GM18870 (cell line): ENCODE results near the gene TSSC4.

Source experiments
- ATAC-seq: cut with Tn5 transposase; IDR thresholded peaks from one replicate; pipeline ENCODE4 v1.9.1; 2021; ENCODE audit warnings: moderate library complexity; ENCODE audit not compliant: unreplicated experiment

Gene TSSC4

DNA sequence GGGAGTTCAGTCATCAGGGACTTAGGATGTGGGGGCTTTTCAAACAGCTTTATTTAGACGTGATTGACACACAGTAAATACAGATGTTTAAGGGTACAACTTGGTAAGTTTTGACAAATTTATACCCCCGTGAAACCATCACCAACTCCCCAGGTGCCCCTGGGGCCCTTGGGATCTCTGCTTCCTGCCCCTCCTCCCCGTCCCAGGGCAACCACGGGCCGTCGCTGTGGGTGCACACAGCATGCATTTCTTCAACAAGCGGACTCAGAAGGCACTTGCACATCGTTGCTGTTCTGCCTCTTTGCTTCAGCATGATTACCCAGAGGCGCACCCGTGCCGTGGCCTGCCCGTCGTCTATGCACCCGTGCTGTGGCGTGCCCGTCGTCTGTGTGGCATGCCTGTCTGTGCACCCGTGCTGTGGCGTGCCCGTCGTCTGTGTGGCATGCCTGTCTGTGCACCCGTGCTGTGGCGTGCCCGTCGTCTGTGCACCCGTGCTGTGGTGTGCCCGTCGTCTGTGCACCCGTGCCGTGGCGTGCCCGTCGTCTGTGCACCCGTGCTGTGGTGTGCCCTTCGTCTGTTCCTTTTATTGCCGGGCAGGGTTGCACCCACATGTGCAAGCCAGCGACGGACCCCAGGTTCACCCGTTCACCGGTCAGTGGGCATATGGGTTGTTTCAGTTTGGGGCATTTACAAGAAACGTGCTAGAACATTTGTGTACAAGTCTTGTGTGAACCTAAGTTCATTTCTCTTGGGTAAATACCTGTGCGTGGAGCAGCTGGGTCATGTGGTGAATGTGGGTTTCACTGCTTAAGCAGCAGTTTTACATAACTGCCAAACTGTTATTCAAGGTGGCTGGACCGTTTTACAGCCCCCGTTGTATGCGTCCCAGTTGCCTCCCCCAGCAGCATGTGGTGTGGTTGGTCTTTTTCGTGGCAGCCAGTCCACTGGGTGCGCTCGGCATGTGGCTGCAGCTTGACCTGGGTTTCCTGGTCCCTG, 15.1 kb upstream of the TSSC4 start:
- ATAC-seq: no peak

DNA sequence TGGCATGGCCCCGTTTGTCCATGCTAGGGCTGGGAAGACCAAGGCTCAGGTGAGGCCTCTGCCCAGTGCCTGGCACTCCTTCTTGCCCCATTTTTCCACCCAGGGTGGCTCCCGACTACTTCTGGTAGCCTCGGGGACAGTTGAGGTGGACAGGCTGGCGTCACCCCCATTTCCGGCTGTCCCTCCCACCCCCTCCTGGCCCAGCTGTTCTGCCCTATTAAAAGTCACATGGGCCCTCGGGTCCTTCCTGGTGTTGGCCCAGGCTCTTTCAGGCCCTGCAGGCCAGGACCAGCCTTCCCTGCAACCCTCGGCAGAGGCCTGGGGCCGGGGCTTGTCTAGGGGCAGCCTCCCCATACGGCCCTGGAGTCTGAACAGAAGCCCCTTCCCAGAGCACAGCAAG, 14.0 kb upstream of the TSSC4 start:
- no peak for ATAC-seq

DNA sequence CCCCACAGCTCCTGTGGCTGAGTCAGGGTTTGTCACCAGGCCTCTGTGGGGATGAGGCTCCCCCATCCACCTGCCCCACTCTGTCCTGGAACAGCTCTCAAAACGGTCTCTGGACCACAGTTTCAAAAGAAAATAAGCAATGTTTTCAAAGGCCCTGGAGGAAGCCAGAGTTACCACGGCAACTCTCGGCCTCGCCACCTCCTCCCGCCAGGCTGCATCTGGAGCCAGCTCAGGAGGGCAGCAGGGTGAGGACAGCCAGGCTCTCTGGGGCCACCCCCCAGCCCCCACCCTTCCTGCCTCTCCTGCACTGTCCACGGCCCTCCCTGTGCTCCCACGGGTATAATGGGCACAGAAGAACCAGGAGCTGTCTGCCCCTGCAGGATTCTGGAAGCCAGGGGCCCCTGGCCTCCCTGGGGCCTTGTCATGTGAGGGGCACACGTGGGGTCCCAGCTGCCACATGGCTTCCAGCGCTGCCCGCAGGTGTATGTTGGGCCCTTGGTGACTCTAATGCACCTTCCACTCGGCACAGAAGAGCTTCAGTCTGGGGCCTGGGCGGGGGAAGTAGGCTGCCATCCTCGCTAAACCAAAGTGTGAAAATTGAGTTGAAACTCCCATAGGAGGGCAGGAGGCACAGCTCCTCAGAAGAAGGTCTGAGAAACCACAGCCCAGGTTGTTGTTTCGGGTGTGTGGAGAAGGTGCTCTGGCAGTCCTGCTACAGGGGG, 13.1 kb upstream of the TSSC4 start:
- ATAC-seq: no peak

DNA sequence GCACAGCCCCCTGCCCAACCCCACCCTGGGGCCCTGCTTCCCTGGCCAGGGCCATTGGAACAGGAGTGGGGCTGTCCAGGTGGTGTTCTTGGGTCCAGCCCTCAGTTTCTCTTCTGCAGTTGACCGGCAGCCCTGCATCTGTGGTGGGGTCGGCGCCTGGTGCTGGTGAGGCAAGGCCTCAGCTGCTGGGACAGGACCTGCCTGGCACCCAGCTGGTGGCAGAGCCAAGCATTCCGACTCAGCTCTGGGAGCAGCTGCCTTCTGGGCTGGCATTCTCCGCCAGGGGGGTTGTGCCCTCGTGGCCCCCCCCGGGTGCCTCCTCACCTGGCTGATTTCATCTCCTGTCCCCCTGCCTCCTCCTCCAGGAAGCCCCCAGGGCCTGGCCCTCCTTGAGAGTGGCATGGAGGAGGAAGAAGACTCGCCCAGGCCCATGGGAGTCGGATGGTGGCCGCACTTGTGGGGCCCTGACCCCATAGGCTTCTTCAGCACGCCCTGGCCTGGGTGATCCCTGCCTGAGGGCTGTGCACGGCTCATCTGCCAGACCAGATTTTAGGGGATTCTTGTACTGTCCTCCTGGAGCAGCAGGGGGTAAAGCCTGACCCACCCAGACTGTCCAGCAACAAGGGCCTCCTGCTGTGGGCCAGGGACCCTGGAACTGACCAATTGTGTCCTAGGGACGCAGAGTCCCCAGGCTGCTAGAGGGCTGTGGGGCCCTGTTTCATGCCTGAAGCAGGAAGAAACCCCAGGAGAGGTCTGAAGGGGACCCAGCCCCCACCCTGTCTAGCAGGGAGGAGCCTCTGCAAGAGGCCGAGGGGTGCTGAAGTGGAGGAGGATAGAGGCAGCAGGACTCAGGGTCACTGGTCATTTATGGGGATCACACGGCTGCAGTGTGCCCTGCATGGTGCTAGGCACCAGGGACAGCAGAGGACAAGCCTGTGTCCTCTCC, 11.8 kb upstream of the TSSC4 start:
- ATAC-seq: no peak

DNA sequence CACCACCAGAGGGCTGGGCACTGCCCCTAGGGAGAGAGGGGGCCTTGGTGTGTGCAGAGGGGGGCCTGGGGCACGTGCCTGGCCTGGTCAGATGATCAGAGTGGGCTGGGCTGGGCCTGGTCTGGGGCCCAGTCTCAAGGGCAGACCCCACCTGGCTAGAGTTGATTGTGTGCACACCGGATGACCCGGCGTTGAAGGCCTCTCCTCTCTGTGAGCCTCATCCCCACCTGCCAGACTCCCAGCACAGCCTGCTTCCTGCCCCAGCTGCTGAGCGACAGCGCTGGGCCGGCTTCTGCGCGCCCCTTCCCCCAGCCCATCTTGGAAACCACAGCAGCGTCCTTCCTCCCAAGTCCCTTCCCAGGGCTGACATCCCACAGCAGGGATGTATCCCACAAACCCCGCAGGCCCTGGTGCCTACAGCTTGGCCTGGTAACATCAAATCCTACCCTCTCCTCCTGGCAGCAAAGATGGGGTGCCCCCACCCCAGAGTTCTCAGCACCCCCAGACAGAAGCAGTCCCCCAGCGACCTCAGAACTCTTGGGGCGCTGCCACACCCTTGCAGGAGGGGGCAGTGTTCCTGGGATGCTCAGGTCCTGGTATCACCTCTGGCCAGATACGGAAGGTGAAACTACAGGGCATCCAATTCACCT, 11.0 kb upstream of the TSSC4 start:
- no peak for ATAC-seq

DNA sequence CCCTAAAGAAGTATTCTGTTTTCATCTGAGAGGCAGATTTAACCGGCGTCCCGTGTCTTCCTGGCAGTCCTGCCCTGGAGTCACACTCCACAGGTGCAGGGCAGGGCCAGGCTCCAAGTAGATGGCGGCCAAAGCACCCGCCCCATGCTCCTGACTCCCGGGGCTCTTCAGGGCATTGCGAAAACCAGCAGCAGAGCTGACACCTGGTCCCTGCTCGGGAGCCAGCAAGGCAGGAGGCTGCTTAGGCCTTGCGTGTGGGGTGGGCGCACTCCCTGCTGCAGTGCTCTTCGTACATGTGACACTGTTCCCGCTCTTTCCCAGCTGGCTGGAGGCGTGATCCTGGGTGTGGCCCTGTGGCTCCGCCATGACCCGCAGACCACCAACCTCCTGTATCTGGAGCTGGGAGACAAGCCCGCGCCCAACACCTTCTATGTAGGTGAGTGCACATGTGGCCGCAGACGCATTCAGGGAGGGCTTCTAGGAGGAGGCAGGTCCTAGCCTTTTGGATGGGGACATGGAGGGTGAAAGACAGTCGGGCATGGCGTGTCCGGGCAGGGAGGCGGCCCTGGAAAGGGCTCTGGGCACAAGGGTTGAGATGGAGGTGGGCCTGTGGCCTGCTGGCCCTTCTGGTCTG, 10.3 kb upstream of the TSSC4 start:
- no peak for ATAC-seq

DNA sequence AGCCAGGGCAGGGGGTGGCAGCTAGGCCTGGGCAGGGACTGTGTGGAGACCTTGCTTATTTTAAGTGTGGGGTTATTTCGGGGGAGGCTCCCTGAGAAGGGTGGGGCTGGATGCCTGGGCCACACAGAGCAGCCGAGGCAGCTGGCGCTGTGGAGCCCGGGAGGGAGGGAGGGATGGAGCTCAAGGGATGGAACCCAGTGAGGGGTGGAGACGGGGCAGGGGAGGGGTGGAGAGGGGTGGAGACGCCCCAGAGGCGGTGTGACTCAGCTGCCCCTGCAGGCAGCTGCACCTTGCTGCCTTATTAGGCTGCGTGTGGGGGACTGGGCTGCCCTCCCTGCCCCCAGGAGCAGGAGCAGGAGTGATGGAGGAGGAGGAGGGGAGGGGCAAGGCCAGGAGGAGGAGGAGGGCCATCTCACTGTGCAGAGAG, 9.8 kb upstream of the TSSC4 start:
- ATAC-seq: no peak

DNA sequence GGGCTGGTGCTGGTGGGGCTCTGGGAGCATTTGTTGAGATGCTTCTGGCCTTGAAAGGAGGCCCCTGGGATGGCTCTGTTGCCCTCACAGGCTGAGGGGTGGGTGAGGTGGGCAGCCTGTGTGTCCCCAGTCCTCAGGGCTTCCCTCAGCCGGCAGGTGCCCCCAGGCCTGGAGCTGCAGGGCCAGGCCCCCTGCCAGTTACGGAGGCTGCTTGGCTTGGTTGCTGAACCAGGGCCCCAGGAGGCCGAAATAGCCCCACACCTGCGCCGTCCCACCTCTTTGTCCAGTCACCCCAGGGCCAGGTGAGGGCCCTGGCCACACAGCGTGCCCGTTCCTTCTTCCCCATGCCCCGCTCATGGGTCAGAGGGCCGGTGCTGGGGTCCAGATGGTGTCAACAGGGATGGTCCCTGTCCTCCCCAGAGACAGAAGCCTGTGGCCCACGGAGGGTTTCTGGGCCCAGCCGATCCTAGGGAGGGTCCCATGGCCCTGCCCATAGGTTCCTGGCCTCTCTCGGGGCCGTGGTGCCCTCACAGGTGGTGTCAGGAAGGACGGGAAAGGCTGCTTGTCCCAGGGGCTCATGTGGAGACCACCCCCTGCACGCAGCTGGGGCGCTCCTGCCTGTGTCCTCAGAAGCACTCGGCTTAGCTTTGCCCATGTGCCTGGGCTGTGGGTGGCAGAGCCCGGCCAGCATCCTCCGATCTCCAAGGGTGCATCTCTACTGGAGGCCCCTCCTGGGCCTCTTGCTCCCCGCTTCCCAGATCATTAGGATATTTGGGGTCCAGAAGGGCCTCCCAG, 9.2 kb upstream of the TSSC4 start:
- ATAC-seq: no peak

DNA sequence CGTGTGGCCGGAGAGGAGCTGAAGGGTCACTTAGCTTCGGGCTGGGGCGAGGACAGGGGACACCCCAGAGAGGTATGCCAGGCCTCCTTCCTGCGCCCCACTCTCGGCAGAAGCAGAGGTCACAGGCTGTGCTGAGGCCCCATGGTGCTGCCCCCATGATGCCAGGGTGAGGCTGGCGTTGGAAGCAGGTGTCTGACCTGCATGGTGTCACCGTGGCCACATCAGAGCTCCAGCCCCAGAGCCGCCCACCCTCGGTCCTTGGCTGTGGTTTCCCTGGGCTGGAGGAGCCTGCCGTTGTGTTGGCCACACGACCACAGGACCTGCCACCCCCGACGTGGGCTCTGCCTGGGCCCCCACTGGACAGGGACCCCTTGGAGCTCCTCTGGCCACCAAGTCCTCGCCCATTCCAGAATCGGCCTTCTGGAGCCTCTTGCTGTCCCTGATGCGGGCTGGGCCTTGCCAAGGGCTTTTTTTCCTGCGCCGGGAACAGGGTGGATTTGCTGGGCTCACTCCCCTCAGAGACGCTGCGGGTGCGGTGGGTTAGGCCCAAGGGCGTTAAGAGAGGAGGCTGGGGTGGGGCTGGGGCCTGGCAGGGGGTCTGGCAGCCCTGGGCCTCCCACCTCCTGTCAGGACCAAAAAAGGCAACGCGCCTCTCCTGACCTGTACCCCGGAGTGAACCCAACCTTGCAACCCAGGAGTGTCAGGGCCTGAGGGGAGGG, 8.2 kb upstream of the TSSC4 start:
- ATAC-seq: no peak

DNA sequence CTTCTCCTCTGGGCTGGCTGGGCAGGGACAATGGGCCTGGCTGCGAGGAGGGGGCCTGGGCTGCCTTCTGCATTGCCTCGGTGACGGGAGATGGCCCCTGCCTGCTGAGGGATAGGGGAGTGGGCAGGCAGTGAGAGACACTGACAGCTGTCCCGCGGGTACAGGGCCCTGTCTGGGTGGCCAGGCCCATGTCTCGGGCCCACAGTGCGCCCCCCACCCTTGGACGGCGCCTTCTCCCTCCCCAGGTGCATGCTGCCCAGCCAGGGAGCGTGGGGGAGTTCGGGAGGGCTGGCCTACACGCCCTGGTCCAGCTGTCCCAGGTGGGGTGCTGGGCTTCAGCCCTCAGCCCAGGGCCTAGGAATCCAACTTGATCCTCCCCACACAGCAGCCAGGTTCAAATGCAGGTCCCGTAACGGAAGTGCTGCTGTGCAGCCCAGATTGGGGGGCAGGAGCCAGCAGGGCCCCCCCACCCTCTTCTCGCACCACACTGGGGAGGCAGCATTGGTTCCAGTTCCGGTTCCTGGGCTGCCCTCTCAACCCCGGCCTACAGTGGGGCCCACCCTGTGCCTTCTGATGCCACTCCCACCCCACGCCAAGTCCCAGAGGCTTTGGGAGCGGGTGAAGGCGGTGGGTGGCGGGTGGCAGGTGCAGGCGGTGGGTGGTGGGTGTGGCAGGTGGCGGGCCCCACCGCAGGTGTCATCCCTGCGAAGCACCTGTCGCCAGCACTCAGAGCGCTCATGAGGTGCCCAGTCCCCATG, 7.3 kb upstream of the TSSC4 start:
- ATAC-seq: no peak

DNA sequence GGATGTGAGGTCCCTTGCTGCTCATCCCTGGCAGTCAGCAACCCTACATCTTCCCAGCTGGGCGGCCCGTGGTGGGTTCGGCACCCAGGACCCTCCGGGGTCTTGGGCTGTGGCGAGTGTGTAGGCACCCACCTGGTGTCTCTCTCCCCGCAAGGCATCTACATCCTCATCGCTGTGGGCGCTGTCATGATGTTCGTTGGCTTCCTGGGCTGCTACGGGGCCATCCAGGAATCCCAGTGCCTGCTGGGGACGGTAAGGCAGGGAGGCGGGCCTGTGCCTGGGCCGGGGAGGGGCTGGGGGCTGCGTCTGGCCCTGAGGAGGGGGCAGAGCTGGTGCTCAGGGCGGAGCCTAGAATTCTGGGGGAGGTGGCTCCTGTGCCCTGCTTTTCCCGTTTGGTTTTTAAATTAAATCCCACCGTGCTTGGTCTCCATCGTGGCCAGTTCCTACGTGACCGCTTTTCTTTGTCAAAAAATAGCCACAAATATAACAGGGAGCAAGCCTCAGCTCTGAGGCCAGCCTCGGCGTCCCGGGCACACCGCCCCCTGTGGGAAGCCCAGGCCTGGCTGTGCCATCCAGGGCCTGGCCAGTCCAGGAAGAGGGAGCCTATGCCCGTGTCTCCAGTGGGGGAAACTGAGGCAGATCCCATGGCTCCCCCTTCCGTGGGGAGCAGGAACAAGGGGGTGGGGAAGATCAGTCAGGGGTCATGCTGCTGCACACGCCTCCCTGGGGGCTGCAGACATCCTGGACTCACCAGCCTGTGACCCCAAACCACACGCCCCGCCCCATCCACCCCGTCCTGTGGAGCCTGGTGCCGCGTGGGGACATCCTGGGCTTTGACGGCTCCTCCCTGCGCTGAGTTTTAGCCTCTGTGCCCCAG, 6.4 kb upstream of the TSSC4 start:
- ATAC-seq: no peak

DNA sequence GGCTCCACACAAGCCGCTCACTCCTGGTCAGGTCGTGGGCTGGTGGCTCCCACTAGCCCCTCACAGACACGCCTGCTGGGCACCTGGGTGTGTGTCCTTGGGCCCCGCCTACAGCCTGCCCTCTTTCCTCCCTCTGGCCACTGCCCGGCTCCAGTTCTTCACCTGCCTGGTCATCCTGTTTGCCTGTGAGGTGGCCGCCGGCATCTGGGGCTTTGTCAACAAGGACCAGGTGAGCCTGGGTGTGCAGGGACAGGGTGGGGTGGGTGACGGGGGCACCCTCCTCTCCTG, 5.8 kb upstream of the TSSC4 start:
- no peak for ATAC-seq

DNA sequence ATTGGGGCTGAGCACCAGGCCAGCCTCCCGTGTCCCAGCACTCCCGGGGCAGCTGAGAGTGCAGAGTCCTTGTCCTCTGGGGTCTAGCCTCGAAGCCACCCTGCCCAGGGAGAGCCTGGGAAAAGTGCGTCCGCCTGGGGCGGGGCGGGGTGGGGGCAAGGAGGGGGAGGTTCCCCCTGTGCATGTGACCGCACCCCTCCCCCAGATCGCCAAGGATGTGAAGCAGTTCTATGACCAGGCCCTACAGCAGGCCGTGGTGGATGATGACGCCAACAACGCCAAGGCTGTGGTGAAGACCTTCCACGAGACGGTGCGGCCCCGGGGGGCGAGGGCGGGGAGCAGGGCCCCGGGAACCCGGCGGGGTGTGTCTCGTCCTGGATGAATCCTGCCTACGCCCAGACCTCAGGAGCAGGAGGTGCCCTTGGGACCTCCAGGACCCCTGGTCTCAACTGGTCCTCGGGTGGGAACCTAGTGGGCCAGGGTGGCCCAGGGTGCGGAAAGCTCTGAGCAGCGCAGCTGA, 5.3 kb upstream of the TSSC4 start:
- ATAC-seq: no peak

DNA sequence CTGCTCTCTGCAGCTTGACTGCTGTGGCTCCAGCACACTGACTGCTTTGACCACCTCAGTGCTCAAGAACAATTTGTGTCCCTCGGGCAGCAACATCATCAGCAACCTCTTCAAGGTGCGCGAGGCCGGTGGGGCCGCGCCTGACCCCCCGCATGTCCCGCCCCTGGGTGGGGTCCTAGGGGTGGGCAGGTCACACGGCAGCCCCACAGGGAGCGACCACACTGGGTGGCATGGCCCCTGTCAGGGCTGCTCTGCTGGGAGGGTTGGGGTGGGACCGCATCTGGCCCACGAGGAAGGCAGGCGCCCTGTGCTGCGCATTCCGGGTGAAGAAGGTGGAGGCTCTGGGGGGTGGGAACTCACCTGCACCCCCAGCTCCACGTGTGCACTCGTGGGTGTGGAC, 4.7 kb upstream of the TSSC4 start:
- ATAC-seq: no peak

DNA sequence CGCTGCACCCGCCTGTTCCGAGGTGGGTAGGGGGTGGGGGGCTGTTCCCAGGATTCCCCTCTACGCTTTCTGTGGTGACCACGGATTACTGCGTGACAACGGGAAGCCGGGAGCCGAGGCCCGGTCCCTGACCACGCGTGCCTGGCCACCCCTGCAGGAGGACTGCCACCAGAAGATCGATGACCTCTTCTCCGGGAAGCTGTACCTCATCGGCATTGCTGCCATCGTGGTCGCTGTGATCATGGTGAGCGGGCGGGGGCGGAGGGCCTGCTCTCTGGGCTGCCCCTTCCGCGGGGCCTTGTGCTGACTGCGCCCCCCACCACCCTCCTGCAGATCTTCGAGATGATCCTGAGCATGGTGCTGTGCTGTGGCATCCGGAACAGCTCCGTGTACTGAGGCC, 4.1 kb upstream of the TSSC4 start:
- ATAC-seq: no peak

DNA sequence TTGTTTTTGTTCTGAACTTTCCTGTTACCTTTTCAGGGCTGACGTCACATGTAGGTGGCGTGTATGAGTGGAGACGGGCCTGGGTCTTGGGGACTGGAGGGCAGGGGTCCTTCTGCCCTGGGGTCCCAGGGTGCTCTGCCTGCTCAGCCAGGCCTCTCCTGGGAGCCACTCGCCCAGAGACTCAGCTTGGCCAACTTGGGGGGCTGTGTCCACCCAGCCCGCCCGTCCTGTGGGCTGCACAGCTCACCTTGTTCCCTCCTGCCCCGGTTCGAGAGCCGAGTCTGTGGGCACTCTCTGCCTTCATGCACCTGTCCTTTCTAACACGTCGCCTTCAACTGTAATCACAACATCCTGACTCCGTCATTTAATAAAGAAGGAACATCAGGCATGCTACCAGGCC, 3.5 kb upstream of the TSSC4 start:
- no peak for ATAC-seq
